Stimulated activated CD4-positive, alpha-beta T cell treated with anti-CD3 and anti-CD28 coated beads, Interleukin-1b, Interleukin-23, amount 100 ng/mL, for 24 hours (primary cell): ENCODE data around the gene FAM168B.
"Not testable (repeated sequence)": the region's sequence is repeated elsewhere in the genome, so short reads cannot be mapped to it uniquely, and the experiment has no call there.

Experiments used
- DNase-seq, 4 experiments: peaks; one replicate each; pipeline ENCODE4 v3.0.0-alpha.2; 2020; ENCODE audit warnings: low read depth in 4 of 4, low spot score in 1 of 4

FAM168B gene

DNA sequence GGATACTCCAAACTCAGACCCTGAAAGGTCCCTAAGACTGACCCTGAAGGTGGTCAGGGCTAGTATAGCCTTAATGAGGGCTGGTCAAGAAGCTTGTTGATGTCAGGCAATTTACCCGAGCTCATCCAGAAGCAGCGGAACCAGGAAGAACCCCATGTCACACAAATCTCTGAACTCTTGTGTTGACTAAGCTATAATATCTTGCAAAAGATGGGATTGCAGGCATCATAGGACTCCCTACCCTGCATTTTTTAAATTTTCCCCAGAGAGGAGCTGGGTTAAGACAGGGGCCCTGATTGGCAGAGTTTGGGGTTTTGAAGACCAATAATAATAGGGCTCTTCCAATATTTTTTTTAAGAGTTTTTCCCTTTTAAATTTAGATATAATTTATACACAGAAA lies 9.9 kb upstream of the FAM168B start:
- DNase-seq = no peak

DNA sequence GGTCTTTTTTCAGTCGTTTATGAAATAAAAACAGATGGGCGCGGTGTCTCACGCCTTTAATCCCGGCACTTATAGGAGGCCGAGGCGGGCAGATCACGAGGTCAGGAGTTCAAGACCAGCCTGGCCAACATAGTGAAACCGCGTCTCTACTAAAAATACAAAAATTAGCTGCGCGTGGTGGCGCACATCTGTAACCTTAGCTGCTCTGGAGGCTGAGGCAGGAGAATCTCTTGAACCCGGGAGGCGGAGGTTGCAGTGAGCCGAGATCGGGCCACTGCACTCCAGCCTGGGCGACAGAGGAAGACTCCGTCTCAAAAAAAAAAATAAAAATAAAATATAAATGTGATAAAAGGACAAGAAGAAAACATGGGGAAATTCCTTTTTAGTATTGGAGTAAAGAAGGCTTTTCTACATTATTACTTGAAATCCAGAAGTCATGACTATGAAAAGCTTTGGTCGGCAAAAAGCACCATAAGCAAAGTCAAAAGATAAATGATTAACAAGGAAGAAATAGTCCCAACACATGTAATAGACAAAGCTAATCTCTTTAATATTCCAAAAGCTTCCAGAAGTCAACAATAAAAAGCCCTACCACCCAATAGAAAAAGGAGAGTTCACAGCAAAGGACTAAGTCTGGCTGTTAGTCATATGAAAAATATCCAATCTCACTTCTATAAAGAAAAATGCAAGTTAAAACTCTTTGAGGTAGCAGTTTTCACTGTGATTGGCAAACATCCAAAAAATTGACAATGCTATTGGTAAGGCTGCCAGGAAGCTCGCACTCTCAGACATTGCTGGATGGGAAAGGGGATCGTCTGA lies 1.4 kb upstream of the FAM168B start:
- DNase-seq = no peak

DNA sequence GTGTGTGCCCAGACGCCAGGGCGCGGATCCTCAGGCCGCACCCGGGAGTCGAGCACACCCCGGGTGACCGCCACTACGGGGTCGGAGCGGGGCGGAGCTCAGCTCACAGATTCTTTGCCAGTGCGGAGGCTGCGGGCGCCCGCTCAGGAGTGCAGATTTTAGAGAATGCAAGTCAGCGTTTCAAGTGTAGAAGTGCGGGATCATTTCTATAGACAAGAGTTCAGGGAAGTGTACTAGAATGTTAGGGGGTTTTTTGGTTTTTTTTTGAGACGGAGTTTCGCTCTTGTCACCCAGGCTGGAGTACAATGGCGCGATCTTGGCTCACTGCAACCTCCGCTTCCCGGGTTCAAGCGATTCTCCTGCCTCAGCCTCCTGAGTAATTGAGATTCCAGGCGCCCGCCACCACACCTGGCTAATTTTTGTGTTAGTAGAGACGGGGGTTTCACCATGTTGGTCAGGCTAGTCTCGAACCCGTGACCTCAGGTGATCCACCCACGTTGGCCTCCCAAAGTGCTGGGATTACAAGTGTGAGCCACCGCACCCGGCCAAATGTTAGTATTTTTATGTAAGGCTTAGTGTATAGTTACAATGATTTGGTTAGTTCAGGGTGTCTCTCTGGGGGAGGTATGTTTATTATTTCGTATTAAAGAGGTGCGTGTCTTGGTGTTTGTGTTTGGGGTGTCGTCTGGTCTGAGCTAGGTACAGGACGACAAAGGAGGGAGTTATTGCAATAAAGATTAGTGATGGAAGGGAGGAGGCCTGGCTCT lies 619 bp upstream of the FAM168B start:
- peak in 1 of 4 experiments; percentile 8 for DNase-seq

DNA sequence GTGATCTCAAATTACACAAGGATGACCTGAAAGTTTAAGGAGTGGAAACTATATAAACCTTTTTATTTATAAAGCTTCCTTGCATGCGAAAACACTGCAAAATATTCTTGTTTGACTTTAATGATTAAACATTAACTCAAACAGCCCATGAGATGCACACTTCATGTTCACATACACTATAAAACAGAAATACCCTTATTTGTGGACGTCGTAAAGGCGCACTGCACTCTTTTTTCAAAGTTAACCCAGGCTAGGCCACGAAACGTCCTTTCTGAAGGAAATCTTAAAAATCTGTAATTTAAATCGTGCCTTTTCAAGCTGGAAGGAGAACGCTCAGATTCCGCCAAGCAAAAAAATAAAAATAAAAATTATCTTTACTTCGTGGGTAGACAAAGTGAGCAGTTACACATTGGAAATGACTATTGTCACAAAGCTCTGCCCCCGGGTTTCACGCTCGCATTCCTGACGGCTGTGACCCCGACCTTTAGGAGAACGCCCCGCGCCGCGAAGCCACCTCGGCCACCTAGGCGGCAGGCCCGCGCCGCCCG lies 728 bp downstream of the FAM168B start:
- DNase-seq = no peak

DNA sequence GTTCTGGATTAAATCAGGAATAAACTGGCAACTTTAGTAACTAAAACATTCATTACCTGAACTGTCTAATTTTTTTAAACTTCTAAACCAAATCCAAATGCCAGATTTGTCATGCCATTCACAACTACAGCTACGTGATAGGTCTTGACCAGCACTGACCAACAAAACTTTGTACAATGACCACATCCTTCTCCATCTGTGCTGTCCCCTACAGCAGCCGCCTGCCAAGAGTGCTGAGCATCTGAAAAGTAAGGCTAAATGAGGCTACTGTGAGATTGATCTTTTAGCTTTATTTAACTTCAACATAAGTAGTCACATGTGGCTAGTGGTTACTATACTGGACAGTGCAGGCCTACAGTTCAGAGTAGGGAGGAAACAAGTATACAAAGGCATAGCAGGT lies 7.6 kb downstream of the FAM168B start:
- no peak for DNase-seq

DNA sequence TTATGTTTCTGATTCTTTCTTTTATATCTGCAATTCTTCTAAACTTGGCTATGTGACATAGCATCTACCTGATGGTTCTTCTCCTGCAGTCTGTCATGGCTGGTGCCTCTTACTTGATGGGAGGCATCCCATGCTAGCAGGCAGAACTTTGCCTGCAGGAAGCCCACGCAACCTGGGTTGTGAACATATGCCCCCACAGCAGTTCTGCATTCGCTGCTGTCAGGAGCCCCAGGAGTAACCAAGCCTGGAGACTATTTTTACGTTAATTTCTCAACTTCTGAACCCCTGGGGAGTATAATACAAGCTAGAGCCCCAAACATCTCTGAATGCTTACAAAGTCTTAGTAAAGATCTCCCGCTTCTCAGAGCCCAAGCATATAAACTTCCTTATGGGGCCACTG lies 12.1 kb downstream of the FAM168B start:
- no peak for DNase-seq

DNA sequence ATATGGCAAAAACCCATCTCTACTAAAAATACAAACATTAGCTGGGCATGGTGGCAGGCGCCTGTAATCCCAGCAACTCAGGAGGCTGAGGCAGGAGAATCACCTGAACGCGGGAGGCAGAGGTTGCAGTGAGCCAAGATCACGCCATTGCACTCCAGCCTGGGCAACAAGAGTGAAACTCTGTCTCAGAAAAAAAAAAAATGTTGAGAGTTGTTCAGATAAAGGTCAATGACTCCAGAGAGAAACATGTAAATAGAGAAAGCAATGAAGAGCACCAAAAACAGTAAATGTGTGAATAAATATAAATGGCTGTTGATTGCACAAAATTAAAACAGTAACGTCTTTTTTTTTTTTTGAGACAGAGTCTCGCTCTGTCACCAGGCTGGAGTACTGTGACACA lies 13.3 kb downstream of the FAM168B start:
- not testable (repeated sequence) for DNase-seq

DNA sequence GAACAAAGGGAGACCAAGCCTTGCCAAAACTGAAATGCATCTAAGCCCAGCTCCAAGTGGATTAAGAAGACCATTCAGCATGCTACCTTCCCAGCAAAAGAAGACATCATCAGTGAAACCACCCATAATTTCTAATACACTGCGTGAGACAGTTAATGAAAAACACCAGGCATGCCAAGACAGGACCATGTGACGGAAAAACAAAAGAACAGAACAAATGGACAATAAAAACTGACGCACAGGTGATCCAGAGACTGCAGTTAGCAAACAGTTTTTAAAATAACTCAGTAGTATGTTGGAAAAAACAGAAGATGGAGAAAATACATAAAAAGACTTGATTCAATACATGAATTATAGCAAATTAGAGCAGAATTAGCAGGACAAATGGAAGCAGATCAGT lies 15.3 kb downstream of the FAM168B start:
- DNase-seq = no peak

DNA sequence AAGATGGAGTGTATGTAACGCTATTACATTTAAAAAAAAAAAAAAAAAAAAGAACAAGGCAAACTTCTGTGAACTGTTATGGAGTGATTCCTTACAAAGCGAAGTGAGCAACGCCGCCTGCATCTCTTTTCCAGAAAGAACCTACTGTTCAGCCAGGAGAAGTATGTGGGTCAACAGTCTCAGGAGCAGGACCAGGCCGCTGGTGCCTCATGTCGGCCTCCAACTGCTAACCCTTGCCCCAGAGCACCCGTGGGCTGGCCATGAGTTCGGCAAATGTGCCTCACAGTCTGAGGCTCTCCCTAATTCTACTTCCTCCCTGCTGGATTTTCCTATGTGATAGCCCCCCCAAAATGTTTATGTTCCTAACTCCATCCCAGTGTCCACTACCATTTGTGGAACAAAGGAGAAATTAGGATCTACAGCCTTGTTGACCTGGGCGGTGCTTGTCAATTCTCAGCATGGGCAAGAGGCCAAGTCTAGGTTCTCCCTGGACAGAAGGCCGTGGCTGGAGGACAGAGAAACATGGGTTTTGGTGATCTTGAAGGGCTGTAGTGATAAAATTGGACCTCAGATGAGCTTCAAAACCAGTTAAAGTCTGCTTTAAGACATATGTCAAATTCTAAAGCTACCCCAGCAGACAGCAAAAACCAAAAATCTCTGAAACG lies 15.9 kb downstream of the FAM168B start:
- DNase-seq = no peak

DNA sequence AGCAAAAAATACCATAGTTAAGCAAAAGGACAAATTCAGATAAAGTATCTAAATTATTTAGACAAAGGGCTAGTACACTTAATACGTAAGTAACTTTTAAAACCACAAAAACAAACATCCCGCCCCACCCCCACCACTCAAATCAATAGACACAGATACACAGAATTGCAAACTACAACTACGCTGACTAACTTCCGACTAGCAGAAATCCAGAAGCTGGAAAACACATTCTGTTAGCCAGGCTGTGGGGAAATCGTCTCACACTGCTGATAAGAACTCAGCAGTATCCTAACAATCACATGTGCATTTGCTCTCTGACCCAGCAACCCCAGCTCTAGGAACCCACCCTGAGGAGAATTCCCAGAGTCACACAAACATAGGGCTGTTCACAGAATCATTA lies 16.6 kb downstream of the FAM168B start:
- DNase-seq = no peak

DNA sequence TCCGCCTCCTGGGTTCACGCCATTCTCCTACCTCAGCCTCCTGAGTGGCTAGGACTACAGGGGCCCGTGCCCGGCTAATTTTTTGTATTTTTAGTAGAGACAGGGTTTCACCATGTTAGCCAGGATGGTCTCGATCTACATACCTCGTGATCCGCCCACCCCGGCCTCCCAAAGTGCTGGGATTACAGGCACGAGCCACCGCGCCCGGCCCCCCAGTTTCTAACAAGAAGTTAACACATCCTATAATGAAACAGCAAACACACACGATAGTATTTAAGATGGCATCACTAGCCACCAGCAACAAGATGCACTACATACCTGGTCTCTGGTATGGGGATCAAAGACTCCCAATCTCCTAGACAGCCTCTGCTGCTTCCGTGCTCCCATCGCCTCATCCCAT lies 17.7 kb downstream of the FAM168B start:
- not testable (repeated sequence) for DNase-seq

DNA sequence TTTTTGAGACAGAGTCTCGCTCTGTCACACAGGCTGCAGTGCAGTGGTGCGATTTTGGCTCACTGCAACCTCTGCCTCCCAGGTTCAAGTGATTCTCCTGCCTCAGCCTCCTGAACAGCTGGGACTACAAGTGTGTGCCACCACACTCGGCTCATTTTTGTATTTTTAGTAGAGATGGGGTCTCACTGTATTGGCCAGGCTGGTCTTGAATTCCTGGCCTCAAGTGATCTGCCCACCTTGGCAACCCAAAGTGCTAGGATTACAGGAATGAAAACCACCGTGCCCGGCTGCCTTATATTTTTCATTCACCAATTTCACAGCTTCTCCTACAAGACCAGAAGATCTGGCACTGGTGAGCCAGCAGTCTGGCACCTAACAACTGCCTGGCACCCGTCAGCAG lies 25.1 kb downstream of the FAM168B start:
- not testable (repeated sequence) for DNase-seq

DNA sequence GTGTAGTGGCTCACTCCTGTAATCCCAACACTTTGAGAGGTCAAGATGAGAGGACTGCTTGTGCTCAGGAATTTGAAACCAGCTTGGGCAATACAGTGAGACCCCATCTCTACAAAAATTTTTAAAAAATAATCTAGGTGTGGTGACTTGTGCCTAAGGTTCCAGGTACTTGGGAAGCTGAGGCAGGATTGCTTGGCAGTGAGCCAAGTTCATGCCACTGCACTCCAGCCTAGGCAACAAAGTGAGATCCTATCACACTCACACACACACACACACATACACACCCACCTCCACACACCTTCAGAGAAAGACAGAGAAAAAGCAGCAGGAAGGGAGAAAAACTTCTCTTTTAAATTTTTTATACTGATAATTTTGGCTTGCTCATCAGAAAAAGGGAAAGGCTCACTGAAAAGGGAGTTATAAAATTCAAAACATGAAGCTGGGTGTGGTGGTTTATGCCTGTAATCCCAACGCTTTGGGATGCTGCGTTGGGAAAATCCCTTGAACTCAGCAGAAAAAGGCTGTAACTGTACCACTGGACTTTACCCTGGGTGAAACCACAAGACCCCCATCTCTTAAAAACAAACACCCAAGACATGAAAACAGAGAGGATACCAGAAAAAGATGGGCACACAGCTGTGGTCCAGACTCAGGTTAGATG lies 25.7 kb downstream of the FAM168B start:
- no peak for DNase-seq

DNA sequence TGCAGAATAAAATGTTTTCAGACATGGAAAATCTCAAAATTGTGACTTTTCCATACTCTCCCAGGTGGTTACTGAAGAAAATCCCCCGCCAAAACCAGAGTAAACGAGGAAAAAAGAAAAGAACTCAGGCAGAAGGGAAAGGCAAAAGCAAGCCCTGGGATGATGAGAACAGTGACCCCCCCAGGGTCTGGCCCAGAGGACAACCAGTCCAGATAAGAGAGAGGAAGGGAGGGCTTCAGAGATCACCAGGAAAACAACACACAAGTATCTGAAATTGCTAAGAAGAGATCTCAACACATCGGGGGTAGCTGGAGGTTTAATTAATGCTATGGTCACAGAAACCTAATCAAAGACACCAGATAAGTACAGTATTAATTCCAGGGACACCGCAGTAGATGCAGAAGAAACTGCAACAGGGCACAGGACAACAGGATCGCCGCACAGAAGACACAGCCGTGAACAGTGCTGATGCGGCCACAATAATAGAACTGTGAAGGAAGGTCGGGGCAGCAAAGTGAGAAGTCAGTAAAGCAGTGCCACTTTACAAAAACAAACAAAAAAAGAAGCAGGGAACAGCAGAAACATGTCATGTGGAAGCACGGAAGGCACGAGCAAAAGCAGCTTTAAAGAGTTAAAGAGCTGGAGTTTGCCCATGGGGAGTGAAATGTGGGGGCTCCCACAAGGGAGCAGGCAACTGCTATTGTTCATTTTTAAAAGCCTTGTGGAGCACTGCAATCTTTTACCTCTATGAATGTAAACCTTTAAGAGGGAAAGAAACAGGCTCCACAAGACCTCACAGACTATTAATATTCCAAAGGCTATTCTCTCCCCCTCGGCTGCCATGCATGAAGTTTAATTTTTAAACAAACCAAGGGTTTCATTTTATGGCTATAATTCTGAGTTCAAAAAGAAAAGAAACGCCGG lies 28.4 kb downstream of the FAM168B start:
- no peak for DNase-seq

DNA sequence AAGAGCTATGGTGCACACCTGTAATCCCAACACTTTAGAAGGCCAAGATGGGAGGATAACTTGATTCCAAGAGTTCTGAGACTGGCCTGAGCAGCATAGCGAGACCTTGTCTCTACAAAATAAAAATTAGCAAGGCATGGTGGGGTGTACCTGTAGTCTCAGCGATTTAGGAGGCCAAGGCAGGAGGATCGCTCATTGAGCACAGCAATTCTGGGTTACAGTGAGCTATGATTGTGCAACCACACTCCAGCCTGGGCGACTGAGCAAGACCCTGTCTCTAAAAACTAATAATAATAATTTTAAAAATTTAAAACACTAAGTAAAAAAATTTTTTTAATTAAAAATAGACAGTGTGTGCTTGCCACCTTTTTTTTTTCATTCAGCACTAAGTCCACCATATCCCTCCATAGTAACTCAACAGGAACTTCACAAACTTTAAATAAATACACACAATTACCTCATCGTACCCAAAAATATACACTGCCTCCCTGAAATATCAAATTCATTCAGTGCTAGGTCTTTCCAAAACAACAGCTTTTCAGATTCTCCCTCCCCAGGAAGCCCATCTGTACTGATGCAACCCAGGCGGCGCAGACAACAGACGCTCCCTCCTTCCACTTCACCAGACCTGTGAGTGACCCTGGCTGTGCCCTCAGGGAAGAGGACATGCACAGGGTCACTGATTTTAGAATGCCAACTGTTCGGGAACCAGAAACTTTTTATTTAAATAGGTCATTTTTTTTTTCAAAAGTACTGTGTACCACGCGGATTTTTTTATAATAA lies 29.6 kb downstream of the FAM168B start:
- no peak for DNase-seq

DNA sequence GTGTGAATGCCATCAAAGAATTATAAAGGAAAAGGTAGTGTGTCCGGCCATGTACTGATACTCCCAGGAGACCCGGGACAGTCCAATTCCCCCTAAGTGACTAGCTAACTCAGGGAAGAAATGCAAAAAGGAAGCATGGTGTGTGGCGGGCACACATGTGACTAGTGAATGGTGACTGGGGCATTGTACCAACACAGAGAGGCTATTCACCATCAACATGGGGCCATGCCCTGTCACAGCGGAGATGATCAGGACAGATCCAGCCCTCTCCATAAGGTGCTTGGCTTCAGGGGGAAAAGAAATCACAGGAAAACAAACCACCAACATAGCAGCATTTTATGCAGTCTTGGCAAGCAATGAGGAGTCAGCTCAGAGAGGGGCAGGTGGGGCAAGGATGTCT lies 34.3 kb downstream of the FAM168B start:
- DNase-seq = no peak

DNA sequence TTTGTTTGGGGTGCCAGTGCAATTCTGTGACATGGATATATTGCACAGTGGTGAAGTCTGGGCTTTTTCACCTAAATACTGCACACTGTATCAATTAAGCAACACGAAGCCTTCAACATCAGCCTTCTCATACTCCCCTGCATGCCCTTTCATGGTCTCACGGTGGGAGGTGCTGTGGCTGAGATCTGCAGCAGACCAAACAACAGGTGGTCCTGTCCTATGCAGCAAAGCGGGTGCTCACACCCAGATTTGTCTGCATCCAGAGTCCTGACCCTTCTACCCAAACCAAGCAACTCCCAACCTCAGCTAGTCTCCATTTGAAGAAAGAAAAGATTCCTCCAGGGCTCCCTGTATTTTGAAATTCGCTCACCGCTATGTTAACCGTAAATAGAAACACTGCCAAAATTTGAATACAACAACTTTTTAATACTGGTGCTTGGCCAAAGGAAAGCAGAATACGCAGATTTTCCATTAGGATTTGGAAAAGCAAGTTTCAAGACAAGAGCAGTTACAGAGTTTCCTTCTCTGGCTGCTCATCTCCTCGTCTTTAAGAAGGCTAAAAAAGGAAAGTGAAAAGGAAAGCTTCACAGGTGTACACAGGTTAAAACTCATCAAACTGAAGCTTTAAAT lies 34.9 kb downstream of the FAM168B start:
- DNase-seq = no peak

DNA sequence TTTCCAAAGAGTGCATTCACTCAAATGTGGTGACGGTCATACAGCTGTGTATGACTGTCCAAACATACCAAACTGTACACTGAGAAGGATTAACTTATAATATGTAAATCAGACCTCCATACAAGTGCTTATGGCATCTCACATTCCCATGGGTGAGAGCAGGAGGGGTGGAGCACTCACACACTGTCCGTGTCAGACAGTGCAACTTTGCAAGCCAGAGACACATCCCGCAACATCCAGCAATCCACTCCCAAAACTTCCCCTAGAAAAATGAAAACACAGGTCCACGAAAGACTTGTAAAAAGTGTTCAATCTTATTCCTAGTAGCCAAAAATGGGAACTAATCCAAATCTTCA lies 36.4 kb downstream of the FAM168B start:
- DNase-seq = no peak
